GM19468 (cell line): ENCODE data around the gene ACVRL1.

Experiments used
- ATAC-seq: cut with Tn5 transposase; IDR thresholded peaks from one replicate; pipeline ENCODE4 v1.9.1; 2021; ENCODE audit warnings: mild to moderate bottlenecking, moderate library complexity, moderate number of reproducible peaks; ENCODE audit not compliant: unreplicated experiment; ENCODE audit errors: extremely low read depth

Gene ACVRL1

GRCh38 chr12:51895378-51896135 is 11.7 kb upstream of the ACVRL1 start:
- ATAC-seq = no peak

GRCh38 chr12:51896236-51896635 is 11.1 kb upstream of the ACVRL1 start:
- ATAC-seq = no peak

- no peak for ATAC-seq
These were observed 10.1 kb upstream of the ACVRL1 start for GRCh38 chr12:51897181-51897580.

- ATAC-seq = no peak
These were observed 8.8 kb upstream of the ACVRL1 start for GRCh38 chr12:51898506-51898905.

- ATAC-seq = no peak
These were observed 8.4 kb upstream of the ACVRL1 start for GRCh38 chr12:51898937-51899336.

- no peak for ATAC-seq
These were observed 6.9 kb upstream of the ACVRL1 start for GRCh38 chr12:51900323-51900889.

GRCh38 chr12:51901121-51901817 is 6.0 kb upstream of the ACVRL1 start:
- no peak for ATAC-seq

GRCh38 chr12:51901881-51902280 is 5.4 kb upstream of the ACVRL1 start:
- no peak for ATAC-seq

- ATAC-seq = no peak
These were observed 2.3 kb upstream of the ACVRL1 start for GRCh38 chr12:51904951-51905470.

GRCh38 chr12:51905471-51906429 is 1.6 kb upstream of the ACVRL1 start:
- ATAC-seq = no peak

- ATAC-seq = no peak
These were observed 748 bp upstream of the ACVRL1 start for GRCh38 chr12:51906430-51907082.

- no peak for ATAC-seq
These were observed 637 bp downstream of the ACVRL1 start for GRCh38 chr12:51907856-51908425.

- no peak for ATAC-seq
These were observed 1.7 kb downstream of the ACVRL1 start for GRCh38 chr12:51908876-51909592.

- ATAC-seq = no peak
These were observed 2.9 kb downstream of the ACVRL1 start for GRCh38 chr12:51910168-51910567.

- no peak for ATAC-seq
These were observed 3.4 kb downstream of the ACVRL1 start for GRCh38 chr12:51910691-51911090.

GRCh38 chr12:51911307-51911706 is 4.0 kb downstream of the ACVRL1 start:
- no peak for ATAC-seq

- no peak for ATAC-seq
These were observed 4.7 kb downstream of the ACVRL1 start for GRCh38 chr12:51911788-51912711.
